Omental fat pad (tissue), 4 donors: ENCODE measurements around the gene PHLDB1. TPM values are rescaled to one million over a fixed set of nuclear protein-coding genes. Genes with fewer than 3 reads are reported as not detected.
"Not testable (repeated sequence)": the region's sequence is repeated elsewhere in the genome, so short reads cannot be mapped to it uniquely, and the experiment has no call there.

ENCODE experiments used
- ATAC-seq: fragments of 150-250 bp; one replicate; pipeline ENCODE4 v1.9.1; 2016; ENCODE audit warnings: mild to moderate bottlenecking, moderate library complexity; ENCODE audit not compliant: low FRiP score
- DNase-seq: peaks from one replicate; pipeline ENCODE4 v3.0.0-alpha.2; 2019; ENCODE audit warnings: low spot score
- total RNA-seq, 4 donors: library from RNA; depleted of rRNA; stranded (reverse); fragments of >200 nt; gene quantifications; one replicate each; pipeline ENCODE4 v1.1.0, GENCODE V29; 2016
- TF ChIP-seq, protein P1 (sequence below), 3 donors: fragments of 450-650 bp; IDR thresholded peaks; one replicate each; pipeline ENCODE4 v1.5.1; 2016 to 2017; ENCODE audit warnings: antibody characterized with exemption in 3 of 3, mild to moderate bottlenecking in 3 of 3, moderate library complexity in 2 of 3

The PHLDB1 gene
- total RNA-seq, 4 donors from 2014 or later: 163 to 363 (median 245) TPM

- ATAC-seq: no peak
- TF ChIP-seq, protein P1, sequence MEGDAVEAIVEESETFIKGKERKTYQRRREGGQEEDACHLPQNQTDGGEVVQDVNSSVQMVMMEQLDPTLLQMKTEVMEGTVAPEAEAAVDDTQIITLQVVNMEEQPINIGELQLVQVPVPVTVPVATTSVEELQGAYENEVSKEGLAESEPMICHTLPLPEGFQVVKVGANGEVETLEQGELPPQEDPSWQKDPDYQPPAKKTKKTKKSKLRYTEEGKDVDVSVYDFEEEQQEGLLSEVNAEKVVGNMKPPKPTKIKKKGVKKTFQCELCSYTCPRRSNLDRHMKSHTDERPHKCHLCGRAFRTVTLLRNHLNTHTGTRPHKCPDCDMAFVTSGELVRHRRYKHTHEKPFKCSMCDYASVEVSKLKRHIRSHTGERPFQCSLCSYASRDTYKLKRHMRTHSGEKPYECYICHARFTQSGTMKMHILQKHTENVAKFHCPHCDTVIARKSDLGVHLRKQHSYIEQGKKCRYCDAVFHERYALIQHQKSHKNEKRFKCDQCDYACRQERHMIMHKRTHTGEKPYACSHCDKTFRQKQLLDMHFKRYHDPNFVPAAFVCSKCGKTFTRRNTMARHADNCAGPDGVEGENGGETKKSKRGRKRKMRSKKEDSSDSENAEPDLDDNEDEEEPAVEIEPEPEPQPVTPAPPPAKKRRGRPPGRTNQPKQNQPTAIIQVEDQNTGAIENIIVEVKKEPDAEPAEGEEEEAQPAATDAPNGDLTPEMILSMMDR (IDR thresholded peaks at IDR 0.05): no peak
- no peak for DNase-seq
These were observed 579 bp upstream of the PHLDB1 start for GRCh38 chr11:118606844-118607228.

- ATAC-seq (peak; percentile 73), DNase-seq (no peak)
- TF ChIP-seq, protein P1 (IDR thresholded peaks at IDR 0.05): no peak
These were observed 1.2 kb downstream of the PHLDB1 start for GRCh38 chr11:118608360-118609227.

DNA sequence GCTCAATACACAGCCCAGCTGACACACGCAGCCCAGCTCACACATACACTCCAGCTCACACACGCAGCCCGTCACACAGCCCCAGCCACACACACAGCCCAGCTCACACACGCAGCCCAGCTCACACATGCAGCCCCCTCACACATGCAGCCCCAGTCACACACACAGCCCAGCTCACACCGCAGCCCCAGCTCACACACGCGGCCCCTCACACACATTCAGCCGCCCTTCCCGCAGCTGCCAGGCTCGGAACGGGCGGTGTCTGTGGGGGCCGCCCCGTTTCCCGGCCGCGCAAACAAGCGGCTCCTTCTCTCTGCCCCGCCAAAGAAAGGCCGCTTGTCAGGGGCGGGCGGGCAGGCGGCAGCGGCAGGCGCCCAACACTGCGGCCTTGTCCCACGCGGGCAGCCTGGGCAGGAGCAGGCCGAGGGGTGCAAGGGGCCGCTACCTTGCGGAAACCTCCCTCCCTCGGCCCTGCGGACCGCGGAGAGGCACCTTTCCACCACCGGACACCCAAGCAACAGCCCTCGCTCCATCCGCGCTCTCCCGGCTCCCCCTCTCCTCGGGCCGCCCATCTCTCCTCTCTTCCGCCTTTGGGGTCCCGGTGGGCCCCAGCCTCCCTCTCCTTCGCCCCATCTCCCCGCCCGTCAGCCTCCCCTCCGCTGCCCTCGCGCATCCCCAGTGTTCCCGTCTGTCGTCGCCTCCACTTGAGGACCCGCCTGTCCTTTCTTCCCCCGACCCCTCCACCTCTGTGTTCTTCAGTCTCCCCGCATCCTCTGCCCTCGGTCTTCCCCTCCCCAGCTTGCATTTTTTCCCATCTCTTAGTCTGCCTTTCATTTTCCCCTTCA, 2.2 kb downstream of the PHLDB1 start:
- ATAC-seq: no peak
- TF ChIP-seq, protein P1 (IDR thresholded peaks at IDR 0.05): no peak

DNA sequence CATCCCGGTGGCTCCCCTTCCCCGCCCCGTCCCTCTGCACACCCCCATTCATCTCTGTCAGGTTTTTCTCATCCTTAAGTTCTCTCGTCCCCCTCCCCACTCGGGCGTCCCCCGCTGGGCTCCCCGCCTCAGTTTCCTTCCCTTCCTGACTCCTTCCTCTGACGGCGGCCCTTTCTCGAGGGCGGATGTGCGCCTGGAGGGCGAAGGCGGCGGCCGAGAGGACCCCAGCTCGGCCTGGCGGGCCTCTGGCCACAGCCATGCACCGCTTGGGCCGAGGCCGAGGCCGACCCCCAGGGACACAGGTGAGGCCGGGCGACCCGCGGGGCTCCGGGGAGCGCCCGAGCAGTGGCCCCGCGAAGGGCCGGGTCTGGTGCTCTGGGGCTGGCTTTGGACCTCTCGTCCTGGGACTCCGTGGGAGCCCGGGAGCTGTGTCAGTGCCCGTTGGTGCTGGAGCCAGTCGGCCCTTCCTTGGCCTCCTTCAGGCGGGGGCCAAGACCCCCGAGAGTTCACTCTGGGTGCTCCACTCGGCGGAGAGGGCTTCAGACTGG, 2.9 kb downstream of the PHLDB1 start:
- DNase-seq (no peak), ATAC-seq (no peak)
- TF ChIP-seq, protein P1 (IDR thresholded peaks at IDR 0.05): no peak

More for the DNA sequence above, 2.2 kb downstream of the PHLDB1 start:
- DNase-seq: no peak

GRCh38 chr11:118610773-118611432, 3.5 kb downstream of the PHLDB1 start:
- TF ChIP-seq, protein P1 (IDR thresholded peaks at IDR 0.05): peak in 2 of 3 donors; percentile 13 to 33
- peak; percentile 43 for ATAC-seq
- peak; percentile 85 for DNase-seq

- not testable (repeated sequence) for ATAC-seq, DNase-seq
These were observed 4.0 kb downstream of the PHLDB1 start for GRCh38 chr11:118611433-118611795.

- TF ChIP-seq, protein P1 (IDR thresholded peaks at IDR 0.05): no peak
- no peak for ATAC-seq
- no peak for DNase-seq
These were observed 5.0 kb downstream of the PHLDB1 start for GRCh38 chr11:118612378-118612777.
